Effector CD4-positive, alpha-beta T cell (primary cell): ENCODE results near the gene LRRC73.
A peak's percentile ranks its signal among the peaks of the same experiment; 100 is the strongest.
"Not testable (repeated sequence)": the region's sequence is repeated elsewhere in the genome, so short reads cannot be mapped to it uniquely, and the experiment has no call there.

Experiments
- DNase-seq: peaks from one replicate; pipeline ENCODE4 v3.0.0-alpha.2; 2020

Gene LRRC73

GRCh38 chr6:43510827-43511163 is 649 bp upstream of the LRRC73 start:
- no peak for DNase-seq

GRCh38 chr6:43509142-43509983 is 783 bp downstream of the LRRC73 start:
- DNase-seq = no peak

- DNase-seq = no peak
Measured at GRCh38 chr6:43508481-43509141, 1.5 kb downstream of the LRRC73 start.

- DNase-seq = peak; percentile 71
Measured at GRCh38 chr6:43506667-43507471, 3.3 kb downstream of the LRRC73 start.

DNA sequence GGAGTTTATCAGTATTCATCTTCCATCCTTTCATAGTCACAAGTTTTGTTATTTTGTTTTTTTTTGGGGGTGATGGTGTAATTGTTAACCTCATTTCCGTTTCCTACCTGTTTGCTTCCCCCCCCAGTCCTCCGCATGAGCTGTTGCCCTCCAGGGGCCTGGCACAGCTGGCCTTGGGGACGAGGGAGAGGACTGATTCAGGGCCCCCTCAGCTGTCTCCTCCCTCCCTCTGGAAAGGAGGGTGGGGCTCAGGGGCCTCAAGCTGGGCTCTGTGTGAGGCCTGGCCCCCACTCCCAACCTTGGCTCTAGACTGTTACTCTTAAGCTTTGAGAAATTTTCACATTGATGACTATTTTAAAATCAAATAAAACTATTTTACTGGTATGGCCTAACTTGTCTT is 4.0 kb downstream of the LRRC73 start:
- DNase-seq = no peak

DNA sequence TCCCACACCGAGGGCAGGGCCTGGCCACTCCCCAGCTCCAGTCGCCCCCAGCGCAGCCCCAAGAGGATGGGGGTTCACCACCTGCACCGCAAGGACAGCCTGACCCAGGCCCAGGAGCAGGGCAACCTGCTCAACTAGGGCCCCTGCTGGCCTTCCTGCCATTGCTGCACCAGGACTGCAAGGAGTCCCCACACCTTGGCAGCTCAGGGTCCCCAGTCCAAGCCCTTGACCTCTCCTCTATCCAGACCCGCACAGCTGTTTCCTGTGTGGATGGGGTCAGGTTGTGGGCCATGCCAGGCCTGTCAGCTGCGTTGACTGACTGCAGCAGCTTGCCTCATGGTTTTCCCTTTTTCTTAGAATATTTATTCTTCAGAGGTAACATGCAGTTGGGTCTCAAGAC is 4.4 kb downstream of the LRRC73 start:
- DNase-seq = no peak

- DNase-seq = no peak
Measured at GRCh38 chr6:43504756-43505593, 5.2 kb downstream of the LRRC73 start.

DNA sequence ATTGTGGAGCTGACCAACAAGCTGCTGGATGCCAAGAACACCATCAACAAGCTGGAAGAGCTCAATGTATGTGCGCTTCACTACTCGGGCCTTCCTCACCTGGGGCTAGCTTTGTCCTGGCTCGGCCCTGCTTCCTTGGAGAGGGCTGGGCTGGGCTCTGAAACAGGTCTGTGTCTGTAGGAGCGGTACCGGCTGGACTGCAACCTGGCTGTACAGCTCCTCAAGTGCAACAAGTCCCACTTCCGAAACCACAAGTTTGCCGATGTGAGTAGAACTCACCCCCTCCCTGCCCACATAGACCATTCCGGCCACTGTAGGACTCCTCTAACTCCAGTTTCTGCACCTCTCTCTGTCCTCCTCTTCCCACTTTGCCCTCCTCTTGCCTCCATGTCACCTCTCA is 6.7 kb downstream of the LRRC73 start:
- no peak for DNase-seq

DNA sequence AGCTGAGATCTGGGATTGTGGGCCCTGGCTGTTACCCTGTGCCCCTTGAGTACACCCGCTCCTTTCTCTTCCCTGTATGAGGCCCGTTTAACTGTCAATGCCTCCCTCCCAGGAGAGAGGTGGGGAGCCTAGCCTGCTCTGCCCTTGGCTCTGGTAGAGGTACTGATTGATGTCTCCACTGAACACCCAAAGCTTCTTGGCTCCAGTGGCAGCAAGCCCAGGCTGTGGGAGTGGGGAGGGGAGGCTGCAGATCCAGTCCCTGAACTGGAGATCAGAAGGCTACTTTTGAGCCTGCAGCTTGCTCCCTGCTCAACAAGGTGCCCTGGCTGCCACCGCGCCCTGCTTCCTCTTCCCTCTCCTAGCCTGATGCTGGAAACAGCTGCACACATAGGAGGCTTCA is 7.5 kb downstream of the LRRC73 start:
- DNase-seq = no peak

DNA sequence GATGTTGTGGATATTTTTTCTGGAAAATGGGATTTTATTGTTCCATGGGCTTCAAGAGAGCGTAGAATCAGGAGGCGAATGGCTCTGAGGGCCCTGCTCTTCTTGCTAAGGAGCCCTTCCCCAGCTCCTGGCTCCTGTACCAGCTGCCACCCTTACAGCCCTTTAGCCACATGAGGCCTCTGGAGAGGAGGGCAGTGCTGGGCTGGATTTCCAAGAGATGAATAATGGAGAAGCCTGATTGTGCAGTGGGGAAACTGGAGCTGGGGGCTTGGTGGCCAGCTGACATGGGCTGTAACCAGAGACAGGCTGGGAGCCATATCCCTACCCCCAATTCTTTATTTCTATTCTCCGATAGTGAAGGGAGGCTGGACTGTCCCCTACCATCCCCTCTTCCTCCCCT is 9.2 kb downstream of the LRRC73 start:
- no peak for DNase-seq

DNA sequence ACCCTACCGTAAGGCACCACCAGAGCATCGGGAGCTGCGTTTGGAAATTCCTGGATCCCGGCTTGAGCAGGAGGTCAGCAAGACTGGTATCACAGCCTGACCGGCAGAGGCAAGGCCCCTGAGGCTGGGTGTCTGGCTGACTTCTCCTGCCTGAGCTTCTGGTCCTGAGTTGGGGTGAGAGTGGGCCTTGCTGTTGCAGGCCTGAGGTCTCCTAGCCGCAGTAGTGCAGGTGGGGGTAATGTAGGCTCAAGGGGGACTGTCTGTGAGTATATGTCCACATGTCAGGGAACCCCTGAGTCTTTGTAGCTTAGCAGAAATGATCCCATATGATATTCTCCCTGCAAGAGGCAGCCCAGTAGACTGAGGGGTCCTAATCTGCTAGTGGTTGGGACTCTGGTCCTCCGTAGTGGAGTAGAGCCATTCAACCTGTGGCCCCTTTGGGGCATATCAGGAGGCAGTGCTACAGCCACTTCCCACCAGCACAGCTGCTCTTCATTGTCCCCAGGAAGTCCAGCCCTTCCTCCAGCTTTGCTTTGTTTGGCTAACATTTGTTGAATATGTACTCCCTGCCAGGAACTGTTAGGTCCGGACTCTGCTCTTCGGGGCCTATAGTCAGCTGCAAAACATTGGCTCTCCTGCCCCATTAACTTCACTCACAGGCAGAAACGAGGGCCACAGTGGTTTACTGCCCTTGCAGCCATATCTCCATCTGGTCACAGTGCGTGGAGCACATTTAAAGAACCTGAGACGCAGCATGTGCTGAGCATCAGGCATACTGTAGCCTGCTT is 10.9 kb downstream of the LRRC73 start:
- DNase-seq = no peak

- not testable (repeated sequence) for DNase-seq
Measured at GRCh38 chr6:43498291-43498690, 11.9 kb downstream of the LRRC73 start.

DNA sequence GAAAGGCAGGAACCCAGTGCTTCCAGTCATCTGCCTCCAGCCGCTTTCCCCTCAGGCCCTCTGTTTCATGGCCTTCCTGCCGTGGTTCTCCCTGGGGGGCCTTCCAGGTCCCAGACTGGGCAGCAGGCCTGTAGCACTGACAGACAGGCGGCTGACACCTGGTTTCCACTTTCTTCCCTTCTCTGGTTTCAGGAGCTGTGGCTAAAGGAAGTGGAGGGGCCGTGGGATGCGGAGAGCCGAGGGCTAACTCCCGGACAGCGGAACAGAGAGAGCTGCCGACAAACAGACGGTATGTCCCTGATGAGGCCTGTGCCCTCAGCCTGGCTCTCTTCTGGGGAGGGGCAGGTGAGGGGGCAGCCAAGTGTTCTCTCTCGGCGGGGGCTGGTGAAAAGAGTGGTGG is 12.5 kb downstream of the LRRC73 start:
- DNase-seq = no peak

- no peak for DNase-seq
Measured at GRCh38 chr6:43497129-43497396, 13.1 kb downstream of the LRRC73 start.

DNA sequence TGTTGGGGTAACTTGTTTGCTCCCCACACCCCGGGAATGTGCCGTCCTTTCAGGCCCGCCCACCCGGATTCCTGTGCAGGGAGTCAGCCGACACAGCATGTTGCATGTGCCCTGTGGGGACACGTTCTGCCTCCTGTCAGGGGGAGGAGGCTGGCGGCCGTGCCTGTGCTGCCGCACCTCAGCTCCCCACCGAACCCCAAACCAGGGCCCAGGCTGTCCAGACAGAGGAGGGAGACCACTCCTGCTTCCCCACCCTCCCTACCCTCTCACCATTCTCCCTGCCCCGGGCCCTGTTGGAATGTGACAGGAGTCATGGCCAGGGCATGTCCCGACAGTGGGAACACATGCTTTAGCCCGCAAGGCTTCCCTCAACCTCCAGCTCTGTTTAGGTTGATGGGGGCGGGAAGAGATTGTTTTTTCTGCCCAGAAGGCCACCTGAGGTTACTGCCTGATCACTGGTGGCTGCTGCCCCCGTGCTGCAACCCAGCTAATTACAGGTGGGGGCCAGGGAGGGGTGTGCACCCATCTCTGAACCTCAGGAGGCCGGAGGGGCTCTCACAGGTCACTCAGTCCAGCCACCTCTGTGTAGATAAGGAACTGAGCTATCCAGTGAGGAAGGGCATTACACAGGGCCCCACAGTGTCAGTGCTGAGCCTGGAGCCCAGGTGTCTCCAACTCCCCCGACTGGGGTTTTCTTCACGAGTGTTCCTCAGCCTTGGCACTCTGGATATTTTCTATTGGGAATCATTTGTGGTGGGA is 13.6 kb downstream of the LRRC73 start:
- DNase-seq = no peak

DNA sequence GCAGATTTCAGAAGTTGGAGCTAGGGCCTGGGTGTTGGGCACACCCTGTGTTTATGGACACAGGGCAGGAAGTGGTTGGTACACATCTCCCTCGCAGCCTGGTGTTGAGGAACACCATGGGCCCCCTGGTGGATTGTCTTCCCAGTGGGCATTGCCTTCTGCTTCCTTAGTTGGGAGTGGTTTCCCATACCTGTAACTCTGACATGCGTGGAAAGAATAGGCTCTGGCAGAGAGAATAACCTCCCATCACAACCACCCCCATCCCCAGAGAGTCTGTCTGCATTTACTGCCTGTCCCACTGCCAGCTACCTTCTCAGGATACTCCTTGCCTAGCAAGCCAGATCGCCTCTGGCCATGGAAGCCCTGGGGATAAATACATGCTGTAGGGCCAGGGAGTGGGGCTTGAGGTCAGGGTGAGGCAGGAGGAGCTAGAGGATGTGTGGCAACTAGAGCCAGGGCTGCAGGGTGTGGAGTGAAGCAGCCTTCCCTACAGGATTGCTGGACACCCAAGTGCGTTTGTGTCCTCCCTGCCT is 14.7 kb downstream of the LRRC73 start:
- no peak for DNase-seq

DNA sequence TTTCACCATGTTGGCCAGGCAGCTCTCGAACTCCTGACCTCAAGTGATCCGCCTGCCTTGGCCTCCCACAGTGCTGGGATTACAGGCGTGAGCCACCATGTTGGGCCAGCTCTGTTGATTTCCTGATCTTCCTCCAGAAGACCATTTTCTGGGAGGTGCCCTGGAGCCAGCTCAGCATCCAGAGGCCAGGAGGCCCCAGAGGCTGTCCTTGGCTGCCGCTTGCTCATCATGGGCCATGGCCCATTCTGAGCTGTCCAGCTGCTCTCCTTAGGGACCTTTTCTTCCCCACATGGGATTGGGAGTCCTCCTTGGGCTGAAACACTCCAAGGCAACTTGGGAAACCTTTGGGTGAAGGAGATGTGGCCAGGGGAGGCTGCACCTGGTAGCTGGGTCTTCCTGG is 15.4 kb downstream of the LRRC73 start:
- DNase-seq = no peak

- DNase-seq = no peak
Measured at GRCh38 chr6:43494321-43494720, 15.8 kb downstream of the LRRC73 start.

GRCh38 chr6:43493833-43494232 is 16.3 kb downstream of the LRRC73 start:
- DNase-seq = no peak

DNA sequence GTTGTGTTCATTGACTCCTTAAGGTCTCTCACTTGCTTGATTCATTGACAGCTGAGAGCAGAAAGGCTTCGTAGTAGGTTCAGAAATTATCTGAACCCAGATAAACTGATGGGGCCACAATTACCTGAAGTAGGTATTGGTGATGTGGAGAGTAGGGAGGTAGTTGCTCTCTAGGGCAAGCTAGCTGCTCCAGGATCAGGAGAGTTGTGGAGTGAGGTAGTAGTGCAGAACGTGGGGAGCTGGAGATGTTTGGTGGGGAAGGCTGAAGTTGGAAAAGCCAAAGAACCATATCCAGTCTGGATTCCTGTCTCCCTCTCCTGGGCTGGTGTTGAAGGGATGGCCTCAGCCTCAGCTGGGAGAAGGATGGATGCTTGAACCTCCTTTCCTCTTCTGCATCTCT is 16.9 kb downstream of the LRRC73 start:
- DNase-seq = no peak

DNA sequence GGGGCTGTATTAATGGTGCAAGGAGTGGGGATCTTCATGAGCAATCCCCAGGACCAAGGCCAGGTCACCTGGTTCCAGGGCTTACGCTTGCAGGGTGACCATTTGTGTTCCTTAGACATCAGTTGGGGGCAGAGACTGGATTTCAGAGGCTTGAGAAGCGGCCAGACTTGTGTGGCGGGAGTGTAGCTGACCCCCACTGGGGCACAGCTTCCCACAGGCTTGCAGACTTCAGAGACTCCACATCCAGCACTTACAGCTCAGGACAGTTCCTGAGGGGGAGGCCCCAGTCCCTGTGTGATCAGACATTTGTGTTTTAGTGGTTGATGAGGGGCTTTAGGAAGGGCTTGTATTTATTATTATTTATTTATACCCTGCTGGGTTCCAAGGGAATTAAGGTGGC is 17.5 kb downstream of the LRRC73 start:
- DNase-seq = no peak
